ENCODE results near the gene ZNF17.

The ZNF17 gene

GRCh38 chr19:57465680-57466381 is 54.9 kb downstream of the ZNF17 start:
- peaks cover 74% of the 10 kb centered on the region for H3K36me3 Mint-ChIP-seq
- H3K27me3 Mint-ChIP-seq = no peaks in the 10 kb centered on the region
- no peak overlapping the region for H3K4me3 Mint-ChIP-seq
- no peak for ATAC-seq
- H3K9me3 Mint-ChIP-seq = peaks cover 30% of the 10 kb centered on the region
- no peak overlapping the region for H3K27ac Mint-ChIP-seq
- H3K4me1 Mint-ChIP-seq = no peaks in the 10 kb centered on the region

- H3K9me3 Mint-ChIP-seq = peaks cover 33% of the 10 kb centered on the region
- no peaks in the 10 kb centered on the region for H3K4me1 Mint-ChIP-seq
- no peak for ATAC-seq
- no peaks in the 10 kb centered on the region for H3K27me3 Mint-ChIP-seq
- H3K4me3 Mint-ChIP-seq = no peak overlapping the region
- no peak overlapping the region for H3K27ac Mint-ChIP-seq
- peaks cover 74% of the 10 kb centered on the region for H3K36me3 Mint-ChIP-seq
Observed at GRCh38 chr19:57466489-57466888, 55.5 kb downstream of the ZNF17 start.
